Epithelial cell of proximal tubule (primary cell): ENCODE results near the gene PAK1. TPM values are rescaled to one million over a fixed set of nuclear protein-coding genes. Genes with fewer than 3 reads are reported as not detected.

Experiments used
- DNase-seq: peaks from one replicate; pipeline ENCODE4 v3.0.0-alpha.2; 2011; ENCODE audit warnings: low read depth
- H3K4me3 ChIP-seq: 2 replicates; pipeline ENCODE4 v1.5.1; 2011; ENCODE audit warnings: low read depth, mild to moderate bottlenecking, low read length
- total RNA-seq: library from RNA; depleted of rRNA; stranded (reverse); fragments of >200 nt; gene quantifications from 2 replicates; pipeline ENCODE4 v1.2.3, GENCODE V29; 2015
- TF ChIP-seq, protein P1 (sequence below): conservative IDR thresholded peaks from 2 replicates; pipeline ENCODE4 v1.5.1; 2012; ENCODE audit warnings: low read depth, mild to moderate bottlenecking, low read length

PAK1 gene
- total RNA-seq, 1 donor from 2014 or later, result 38.8 TPM

DNA sequence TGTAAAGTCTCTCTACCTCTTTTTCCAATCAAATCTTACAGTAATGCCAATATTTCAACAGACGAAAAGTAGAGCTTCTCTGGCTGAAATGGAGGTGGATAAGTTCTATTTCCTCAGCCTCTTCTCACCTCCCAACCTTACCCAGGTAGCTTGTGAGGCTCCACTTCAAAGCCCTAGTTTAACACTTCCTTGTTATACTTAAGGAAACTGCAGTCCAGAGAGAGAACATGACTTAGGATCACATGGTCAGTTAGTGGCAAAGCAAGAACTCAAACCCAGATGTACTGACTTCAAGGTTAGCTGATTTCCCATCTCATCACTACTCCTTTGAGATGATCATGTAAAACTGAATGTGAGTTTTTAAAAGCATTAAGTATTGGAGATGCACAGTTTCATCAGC, 32.5 kb downstream of the PAK1 start:
- no peak overlapping the region for H3K4me3 ChIP-seq
- no peak for DNase-seq
- TF ChIP-seq, protein P1, sequence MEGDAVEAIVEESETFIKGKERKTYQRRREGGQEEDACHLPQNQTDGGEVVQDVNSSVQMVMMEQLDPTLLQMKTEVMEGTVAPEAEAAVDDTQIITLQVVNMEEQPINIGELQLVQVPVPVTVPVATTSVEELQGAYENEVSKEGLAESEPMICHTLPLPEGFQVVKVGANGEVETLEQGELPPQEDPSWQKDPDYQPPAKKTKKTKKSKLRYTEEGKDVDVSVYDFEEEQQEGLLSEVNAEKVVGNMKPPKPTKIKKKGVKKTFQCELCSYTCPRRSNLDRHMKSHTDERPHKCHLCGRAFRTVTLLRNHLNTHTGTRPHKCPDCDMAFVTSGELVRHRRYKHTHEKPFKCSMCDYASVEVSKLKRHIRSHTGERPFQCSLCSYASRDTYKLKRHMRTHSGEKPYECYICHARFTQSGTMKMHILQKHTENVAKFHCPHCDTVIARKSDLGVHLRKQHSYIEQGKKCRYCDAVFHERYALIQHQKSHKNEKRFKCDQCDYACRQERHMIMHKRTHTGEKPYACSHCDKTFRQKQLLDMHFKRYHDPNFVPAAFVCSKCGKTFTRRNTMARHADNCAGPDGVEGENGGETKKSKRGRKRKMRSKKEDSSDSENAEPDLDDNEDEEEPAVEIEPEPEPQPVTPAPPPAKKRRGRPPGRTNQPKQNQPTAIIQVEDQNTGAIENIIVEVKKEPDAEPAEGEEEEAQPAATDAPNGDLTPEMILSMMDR, result no peak

DNA sequence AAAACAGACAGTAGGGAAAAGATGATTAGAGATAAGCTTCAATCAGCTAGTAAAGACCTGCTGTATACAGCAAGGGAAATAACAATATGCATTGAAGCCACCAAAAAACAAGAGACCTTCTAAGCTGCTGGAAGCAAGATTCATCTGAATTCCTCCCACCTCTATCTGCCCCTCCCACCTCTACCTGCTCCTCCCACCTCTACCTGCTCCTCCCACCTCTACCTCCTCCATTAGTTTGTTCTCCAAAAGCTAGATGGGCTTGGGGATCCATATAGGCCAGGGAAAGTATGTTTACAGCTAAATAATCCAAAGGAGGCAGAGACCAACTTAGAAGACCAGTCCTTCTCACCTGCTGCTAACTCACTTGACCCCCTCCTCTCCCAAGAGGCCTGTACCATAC, 33.2 kb downstream of the PAK1 start:
- DNase-seq, result no peak
- TF ChIP-seq, protein P1, result no peak
- no peak overlapping the region for H3K4me3 ChIP-seq

DNA sequence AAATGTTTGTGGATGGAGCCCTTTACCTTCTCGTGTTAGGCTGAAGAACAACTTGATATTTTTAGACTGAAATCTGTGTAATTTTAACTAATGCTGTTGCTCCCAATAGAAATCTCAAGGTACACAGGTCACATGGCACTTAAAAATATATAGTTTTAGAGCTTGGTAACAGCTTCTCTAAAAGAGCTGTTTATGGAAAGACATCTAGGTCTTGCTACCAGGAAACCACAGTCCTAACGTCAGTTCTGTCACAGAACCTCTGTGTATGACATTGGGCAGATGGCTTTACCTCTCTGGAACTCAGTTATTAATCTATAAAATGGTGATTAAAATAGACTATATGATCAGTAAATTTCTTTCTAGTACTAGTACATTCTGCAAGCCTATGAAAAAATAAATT, 35.4 kb downstream of the PAK1 start:
- TF ChIP-seq, protein P1, result no peak
- H3K4me3 ChIP-seq, result no peak overlapping the region
- DNase-seq, result no peak

DNA sequence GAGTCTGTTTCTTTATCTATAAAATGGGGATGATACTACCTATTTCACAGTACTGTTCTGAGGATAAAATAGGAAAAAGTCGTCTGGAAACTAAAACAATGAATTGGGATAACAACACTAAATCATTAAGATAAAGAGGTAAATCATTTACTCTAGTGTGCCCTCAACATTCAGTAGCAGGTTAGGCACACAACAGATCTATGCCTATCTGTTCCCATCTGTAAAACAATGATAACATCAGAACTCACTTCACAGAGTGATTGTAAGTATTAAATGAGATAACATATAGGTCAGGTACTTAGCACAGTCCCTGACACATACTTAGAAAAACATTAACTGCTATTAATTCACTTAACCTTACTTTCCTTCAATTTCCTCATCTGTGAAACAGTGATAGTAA, 36.9 kb downstream of the PAK1 start:
- no peak for DNase-seq
- H3K4me3 ChIP-seq, result no peak overlapping the region
- TF ChIP-seq, protein P1, result no peak

DNA sequence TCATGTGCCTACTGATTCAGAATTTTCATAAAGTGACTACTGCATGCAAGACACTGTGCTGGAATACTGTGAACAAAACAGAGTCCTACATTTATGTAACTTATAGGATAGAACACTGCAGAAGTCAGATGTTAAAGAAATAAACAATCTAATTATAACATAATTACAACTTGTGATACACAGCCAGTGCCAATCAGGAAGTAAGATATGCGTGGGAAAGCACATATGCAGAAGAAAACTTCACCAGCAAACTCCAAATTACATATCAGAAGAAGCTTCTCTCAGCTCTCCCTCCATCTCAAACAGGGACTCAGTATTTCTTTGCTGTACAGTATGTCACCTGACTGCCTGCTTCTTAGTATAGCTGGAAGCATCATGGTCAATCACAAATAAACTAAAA, 37.4 kb downstream of the PAK1 start:
- H3K4me3 ChIP-seq, result no peak overlapping the region
- TF ChIP-seq, protein P1, result no peak
- DNase-seq, result no peak

DNA sequence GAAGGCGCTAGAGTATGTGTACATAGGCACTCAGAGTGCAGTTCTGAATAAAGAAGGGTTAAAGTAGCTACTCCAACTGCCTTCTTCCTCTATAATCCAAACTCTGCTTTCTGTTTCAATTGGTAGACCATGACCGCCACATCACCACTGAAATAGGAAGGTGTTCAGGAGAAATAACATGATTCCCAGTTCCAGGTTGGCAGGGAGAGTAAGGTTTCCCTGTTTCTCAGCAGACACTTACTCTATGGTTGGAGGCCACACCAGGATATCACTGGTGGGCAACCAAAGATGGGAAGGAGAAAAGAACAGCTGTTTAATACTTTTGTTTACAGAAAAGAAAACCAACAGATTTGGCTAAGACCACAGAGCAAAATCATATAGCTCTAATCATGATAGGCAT, 37.9 kb downstream of the PAK1 start:
- H3K4me3 ChIP-seq, result no peak overlapping the region
- TF ChIP-seq, protein P1, result no peak
- no peak for DNase-seq

DNA sequence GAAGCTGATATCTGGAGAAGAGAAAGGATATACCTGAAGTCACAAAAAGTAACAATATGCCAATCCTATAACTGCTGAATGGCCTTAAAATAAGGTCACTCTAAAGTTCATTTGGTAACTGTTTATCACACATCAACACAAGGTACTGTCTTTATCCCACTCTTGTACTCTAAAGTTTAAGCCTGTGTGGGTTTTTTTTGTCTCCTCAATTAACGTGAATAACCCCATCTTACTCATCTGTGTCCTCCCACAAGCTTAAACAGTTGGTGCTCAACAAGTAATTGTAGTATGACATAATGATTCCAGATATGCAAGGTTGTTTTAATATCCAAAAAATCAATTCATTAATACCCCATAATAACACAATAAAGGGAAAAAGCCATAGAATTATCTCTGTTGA, 42.1 kb downstream of the PAK1 start:
- no peak overlapping the region for H3K4me3 ChIP-seq
- TF ChIP-seq, protein P1, result no peak
- DNase-seq, result no peak
